G401 (cell line): ENCODE measurements around the gene ARHGAP40. TPM values are rescaled to one million over a fixed set of nuclear protein-coding genes. Genes with fewer than 3 reads are reported as not detected.

Experiments used
- DNase-seq: peaks from one replicate; pipeline ENCODE4 v3.0.0-alpha.2; 2015; ENCODE audit warnings: low spot score
- in situ Hi-C: cut with HindIII; loops from 2 replicates; pipeline ENCODE4 v1.10.0; 2016; ENCODE audit warnings: low sequenced_read_pairs, mixed read lengths
- total RNA-seq: library from RNA; depleted of rRNA; stranded (reverse); fragments of >200 nt; shearing (Covaris generic); gene quantifications from 2 replicates; pipeline ENCODE4 v1.2.3, GENCODE V29; 2014

ARHGAP40 gene
- total RNA-seq, 1 experiment from 2014 or later, result not detected

GRCh38 chr20:38671186-38671585, 69.6 kb downstream of the ARHGAP40 start:
- in situ Hi-C loops, result no loop called here
- no peak for DNase-seq

DNA sequence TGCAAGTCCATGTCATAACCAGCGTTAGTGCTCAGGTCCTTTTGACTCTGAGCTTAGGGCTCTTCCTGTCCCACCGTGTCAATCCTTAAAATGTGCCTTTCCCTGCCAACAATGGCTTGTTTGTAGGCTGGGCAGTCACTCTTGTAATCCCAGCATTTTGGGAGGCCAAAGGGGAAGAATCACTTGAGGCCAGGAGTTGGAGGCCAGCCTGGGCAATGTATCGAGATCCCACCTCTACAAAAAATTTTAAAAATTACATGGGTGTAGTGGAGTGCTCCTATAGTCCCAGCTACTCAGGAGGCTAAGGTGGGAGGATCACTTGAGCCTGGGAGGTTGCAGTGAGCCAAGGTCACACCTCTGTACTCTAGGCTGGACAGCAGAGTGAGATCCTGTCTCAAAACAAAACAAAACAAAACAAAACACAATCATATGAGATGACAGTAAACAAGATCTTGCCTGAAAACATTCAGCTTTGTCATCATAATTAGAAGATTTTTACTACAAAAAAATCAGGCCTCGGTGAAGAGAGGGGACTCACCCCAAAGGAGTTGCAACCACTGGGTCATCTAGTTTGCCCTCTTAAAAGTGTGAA, 70.2 kb downstream of the ARHGAP40 start:
- in situ Hi-C loops, result no loop called here

GRCh38 chr20:38672504-38672903, 70.9 kb downstream of the ARHGAP40 start:
- in situ Hi-C loops, result no loop called here
- no peak for DNase-seq

More for the DNA sequence above, 70.2 kb downstream of the ARHGAP40 start:
- no peak for DNase-seq

DNA sequence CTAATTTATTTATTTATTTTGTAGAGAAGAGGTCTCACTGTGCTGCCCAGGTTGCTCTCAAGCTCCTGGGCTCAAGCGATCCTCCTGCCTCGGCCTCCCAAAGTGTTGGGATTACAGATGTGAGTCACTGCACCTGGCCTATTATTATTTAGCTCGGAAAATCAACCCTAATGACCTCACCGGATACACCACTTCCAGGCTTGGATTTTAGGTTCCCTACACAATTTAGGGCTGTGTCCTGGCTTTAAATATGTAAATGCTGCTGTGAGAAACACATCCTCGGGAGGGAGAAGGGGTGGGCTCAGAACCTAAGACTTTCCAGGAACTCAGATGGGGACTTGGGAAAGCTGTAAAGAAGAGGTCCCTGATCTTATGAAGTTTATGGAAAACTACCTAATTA, 71.7 kb downstream of the ARHGAP40 start:
- no peak for DNase-seq
- in situ Hi-C loops, result no loop called here

- peak; percentile 17 for DNase-seq
- in situ Hi-C loops, result no loop called here
Measured at GRCh38 chr20:38673725-38674091, 72.1 kb downstream of the ARHGAP40 start.

DNA sequence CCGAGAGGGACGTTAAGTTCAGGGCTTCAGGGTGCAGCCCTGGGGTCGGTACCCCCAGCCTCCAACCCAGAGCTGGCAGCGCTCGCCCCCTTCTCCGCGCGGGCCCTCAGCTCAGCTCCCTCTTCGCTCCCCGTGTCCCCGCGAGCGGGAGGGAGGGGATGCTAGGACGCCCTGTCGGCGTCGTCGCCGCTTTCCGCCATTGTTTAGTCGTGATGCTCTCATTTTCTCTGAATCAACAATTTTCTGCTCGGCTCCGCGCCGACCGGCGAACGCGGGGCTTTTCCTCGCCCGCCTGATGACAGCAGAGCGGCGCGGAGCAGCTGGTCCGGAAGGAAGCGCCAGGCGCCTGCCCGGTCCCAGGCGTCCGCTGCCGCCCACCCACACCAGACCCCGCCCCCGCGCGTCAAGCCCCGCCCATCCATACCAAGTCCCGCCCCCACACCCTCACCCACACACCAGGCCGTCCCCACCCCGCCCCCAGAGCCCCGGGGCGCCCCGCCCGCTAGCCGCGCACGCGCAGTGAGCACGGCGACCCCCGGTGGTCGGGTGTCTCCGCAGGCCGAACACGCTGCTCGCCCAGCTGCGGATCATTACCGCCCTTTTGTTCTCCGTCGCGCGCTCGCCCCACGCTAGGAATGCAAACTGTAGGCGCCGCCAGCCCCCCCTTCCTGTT, 72.6 kb downstream of the ARHGAP40 start:
- in situ Hi-C loops, result no loop called here
- DNase-seq, result peak; percentile 62

- DNase-seq, result no peak
- in situ Hi-C loops, result no loop called here
Measured at GRCh38 chr20:38674765-38675133, 73.1 kb downstream of the ARHGAP40 start.

DNA sequence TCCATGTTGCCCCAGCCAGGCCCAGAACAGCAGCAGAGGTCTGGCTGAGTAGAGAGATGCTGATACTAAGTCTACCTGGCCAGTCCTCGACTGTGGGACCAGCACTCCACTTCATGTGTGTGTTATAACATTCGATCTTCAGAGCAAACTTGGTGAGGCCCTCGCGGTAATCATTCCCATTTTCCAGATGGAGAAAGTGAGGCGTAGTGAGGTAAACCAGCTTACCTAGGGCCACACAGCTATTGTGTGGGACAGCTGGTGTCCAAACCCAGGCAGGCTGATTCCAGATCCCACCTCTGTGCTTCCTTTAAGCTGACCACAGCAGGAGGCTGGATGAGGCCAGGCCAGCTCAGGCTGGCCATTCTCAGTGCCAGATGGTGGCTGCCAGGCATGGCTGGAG, 75.0 kb downstream of the ARHGAP40 start:
- in situ Hi-C loops, result no loop called here
- peak; percentile 18 for DNase-seq

GRCh38 chr20:38680500-38681306, 79.1 kb downstream of the ARHGAP40 start:
- in situ Hi-C loops, result no loop called here
- DNase-seq, result no peak

DNA sequence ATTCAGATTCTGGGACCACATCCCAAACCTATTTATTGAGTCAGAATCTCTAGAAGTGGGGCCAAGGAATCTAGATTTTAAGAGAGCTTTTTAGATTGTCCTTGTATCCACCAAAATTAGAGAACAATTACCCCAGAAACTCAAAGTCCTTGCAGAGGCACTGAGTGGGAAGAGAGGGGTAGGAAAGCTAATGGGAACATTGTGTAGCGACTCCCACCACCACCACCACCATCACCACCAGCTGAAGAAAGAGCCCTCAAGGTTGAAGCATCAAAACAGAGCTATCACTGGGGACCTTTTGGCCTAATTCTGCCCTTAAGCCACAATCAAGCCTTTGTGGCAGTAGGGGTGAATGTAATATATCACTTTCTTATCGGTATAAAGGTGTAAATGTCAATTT, 83.7 kb downstream of the ARHGAP40 start:
- no peak for DNase-seq
- in situ Hi-C loops, result no loop called here

DNA sequence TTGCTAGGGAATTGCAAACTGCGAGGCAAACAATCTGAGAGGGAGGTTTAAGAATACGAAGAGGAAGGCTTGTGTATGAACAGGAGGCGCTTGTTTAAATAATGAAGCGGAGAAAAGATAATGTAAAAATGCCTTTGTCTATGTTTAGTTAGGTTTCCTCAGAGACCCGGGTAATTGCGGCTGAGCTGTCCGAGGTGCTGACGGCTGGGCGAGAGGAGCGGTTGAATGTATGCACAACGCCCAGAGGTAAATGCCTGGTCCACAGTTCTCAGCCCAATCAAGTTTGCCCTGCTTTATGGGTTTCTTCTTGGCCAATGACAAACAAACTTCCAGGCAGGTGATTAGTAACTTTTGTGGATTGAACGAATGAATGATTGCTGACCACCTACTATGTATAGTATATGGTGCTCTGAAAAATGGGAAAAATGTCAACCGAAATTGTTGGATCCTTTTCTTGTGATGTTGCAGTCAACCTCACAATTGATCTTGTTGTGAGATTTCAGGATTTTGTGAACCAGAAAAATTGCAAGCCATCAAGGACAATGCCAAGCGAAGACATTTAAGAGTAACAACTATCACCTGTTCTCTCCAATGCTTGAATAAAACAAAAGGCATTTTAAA, 84.4 kb downstream of the ARHGAP40 start:
- no peak for DNase-seq
- in situ Hi-C loops, result no loop called here

DNA sequence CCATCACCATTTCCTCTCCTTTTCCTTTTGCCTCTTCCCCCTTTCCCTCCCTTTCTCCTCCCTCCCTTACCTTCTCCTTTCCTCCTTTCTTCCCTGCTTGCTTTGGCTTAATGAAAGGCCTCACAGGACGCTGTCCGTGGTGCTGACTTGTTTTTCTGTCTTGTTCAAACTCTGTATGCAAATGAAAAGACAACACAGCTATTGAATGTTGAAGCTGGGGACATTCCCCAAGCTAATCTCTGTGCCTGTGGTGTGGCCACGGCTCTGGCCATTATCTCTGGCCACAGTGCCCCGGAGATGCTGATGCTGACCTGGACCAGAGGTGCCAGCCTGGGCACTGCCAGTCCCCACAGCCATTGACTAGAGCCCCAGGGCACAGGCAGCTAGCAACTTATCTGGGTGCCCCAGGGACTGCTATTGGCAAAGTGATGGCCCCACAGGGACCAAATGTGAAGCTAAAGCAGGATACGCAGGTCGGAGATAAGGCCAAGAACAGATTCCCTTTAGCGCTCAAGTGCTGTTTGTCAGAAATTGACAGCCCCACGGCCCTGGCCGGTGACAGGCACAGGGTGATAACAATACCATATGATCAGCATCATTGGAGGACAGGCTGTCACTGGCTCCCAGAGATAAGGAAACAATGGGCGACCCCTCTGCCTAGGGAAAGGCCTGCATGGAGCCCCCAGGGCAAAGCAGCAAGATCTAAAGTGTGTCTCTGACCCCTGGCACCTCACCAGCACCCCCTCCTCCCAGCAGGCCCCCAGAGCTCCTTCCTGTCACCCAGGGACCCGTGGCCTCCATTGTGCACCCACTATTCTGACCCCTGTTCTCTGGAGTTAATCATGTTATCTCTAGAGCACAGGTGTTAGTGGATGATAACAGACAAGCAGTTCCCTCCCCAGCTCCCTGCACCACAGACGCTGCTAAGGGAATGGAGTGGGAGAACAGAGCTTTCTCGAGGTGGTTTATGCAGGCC, 91.1 kb downstream of the ARHGAP40 start:
- no peak for DNase-seq
- in situ Hi-C loops, result no loop called here

DNA sequence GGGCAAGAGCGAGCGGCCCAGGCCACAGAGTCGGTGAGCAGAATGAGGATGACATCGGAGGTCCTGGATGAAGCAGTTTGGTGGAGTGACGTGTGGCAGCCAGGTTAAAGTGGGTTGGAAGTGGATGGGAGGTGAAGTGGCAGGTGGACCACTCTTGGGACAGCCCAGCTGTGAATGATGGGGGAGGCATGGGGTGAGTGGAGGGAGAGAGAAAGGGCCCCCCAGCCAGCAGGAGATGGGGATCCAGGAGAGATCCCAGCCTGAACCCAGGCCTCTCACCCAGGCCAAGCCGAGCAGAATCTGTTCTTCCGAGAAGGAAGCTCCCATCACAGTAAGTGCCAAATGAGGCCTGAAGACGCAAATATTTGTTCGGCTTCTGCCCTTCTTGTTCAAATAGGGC, 95.7 kb downstream of the ARHGAP40 start:
- in situ Hi-C loops, result no loop called here

GRCh38 chr20:38698541-38698940, 96.9 kb downstream of the ARHGAP40 start:
- in situ Hi-C loops, result no loop called here
- DNase-seq, result no peak

More for the DNA sequence above, 95.7 kb downstream of the ARHGAP40 start:
- DNase-seq, result no peak

DNA sequence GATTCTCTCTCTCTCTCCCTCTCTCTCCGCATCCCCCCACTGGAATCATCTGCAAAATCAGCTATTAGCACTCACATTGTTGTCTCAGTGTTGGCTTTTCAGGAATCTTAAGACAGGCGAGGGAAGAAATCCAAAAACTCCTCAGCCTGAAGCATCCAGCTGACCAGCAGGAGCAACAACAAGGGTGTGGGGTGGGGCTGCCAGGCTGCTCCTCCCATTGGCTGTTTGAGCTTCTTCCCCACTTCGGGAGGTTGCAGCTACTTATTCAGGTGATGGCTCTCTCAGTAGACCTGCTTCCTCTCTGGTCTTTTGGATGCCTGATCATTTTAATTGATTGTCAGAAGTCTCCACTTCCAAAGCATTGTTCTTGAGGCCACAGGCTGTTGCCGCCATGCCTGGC, 98.5 kb downstream of the ARHGAP40 start:
- in situ Hi-C loops, result no loop called here
- DNase-seq, result no peak
